H1 (cell line): ENCODE data around the gene SLC2A4RG. TPM values are rescaled to one million over a fixed set of nuclear protein-coding genes. Genes with fewer than 3 reads are reported as not detected.

Source experiments
- RNF2 ChIP-seq: fragments of 200-900, 300-1000 bp; sonication (generic); IDR thresholded peaks from 2 replicates; pipeline ENCODE4 v1.7.1; 2016; ENCODE audit warnings: borderline replicate concordance, low read depth, mild to moderate bottlenecking, antibody characterized with exemption, low read length; ENCODE audit not compliant: poor library complexity, severe bottlenecking; ENCODE audit errors: missing control alignments
- polyA plus RNA-seq, 7 experiments: library from polyadenylated mRNA; depleted of rRNA in 3 of 7; stranded (reverse) in 5 of 7; unstranded in 2 of 7; fragments of >200 nt in 5 of 7; fragments of 200-250 nt in 2 of 7; gene quantifications; 1 replicate in 5 of 7; 2 replicates in 1 of 7; 4 replicates in 1 of 7; pipeline versions ENCODE4 v1.2.1 to v1.2.3, GENCODE V29; 2011 to 2013; ENCODE audit warnings: missing spikeins in 2 of 7, mixed read lengths in 2 of 7
- total RNA-seq: library from RNA; stranded (reverse); fragmentation: NEBNext Ultra II Directional; extraction: Animal tissue kit (Norgen Biotek cat#: 25700); gene quantifications from 2 replicates; pipeline ENCODE4 v1.2.1, GENCODE V29; 2021

Gene SLC2A4RG
- total and polyA plus RNA-seq, 2 of the 8 experiments (the other 6 are each of a cell fraction or from before 2014, with no cell fraction given): 15.9 to 29.1 TPM

GRCh38 chr20:63735859-63736718 is 3.5 kb upstream of the SLC2A4RG start, which contains the start of gene LIME1 (continued):
- no peak for TF ChIP-seq RNF2
- TF ChIP-seq, all 59 proteins: peak for 2
